Measurements from ENCODE around the gene TMEM139. TPM values are rescaled to one million over a fixed set of nuclear protein-coding genes. Genes with fewer than 3 reads are reported as not detected.

TMEM139 gene
- total RNA-seq, 1 experiment from 2014 or later = 2.0 TPM

DNA sequence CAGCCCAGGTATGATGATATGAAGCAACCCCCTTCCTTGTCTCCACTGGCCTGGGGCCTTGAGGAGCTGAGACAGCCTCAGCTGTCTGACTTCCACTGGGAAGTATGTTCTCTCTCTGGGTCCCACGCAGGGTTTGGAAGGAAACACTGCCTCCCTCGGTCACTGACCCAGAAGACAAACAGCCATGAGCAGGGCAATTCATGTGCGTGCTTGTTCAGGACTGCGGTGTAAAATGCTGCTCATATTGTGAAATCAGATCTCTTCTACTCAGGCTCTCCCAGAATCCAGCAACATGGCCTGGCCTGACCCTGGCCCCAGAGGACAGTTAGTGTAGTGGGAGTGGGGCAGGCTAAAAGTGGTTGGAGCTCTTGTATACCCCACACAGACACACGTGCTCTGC, 33.9 kb downstream of the TMEM139 start:
- CTCF ChIA-PET = no interaction called here
- ATAC-seq (no peak), DNase-seq (ENCODE audit: low read depth, low spot score) (no peak)
- no peak overlapping the region for H3K4me3 ChIP-seq (ENCODE audit: low read depth in 2 of 2, low read length in 2 of 2)
- no peaks in the 10 kb centered on the region for H3K27me3 ChIP-seq (ENCODE audit: control insufficient read depth, insufficient read depth, low read length)
- in situ Hi-C loops (cut with HindIII; ENCODE audit: low pct_unique_long_range_greater_than_20kb, low sequenced_read_pairs) = no loop called here
- no peak overlapping the region for H3K27ac ChIP-seq (ENCODE audit: low read length)
- no TSS peak for BruUV-seq (replicated peaks)
- H3K9me3 ChIP-seq (ENCODE audit: control insufficient read depth, insufficient read depth, low read depth, low read length) = no peaks in the 10 kb centered on the region
- POLR2A ChIA-PET = no interaction called here
- TF ChIP-seq, protein P1, sequence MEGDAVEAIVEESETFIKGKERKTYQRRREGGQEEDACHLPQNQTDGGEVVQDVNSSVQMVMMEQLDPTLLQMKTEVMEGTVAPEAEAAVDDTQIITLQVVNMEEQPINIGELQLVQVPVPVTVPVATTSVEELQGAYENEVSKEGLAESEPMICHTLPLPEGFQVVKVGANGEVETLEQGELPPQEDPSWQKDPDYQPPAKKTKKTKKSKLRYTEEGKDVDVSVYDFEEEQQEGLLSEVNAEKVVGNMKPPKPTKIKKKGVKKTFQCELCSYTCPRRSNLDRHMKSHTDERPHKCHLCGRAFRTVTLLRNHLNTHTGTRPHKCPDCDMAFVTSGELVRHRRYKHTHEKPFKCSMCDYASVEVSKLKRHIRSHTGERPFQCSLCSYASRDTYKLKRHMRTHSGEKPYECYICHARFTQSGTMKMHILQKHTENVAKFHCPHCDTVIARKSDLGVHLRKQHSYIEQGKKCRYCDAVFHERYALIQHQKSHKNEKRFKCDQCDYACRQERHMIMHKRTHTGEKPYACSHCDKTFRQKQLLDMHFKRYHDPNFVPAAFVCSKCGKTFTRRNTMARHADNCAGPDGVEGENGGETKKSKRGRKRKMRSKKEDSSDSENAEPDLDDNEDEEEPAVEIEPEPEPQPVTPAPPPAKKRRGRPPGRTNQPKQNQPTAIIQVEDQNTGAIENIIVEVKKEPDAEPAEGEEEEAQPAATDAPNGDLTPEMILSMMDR (IDR thresholded peaks at IDR 0.05) = no peak
- TF ChIP-seq, protein P2, sequence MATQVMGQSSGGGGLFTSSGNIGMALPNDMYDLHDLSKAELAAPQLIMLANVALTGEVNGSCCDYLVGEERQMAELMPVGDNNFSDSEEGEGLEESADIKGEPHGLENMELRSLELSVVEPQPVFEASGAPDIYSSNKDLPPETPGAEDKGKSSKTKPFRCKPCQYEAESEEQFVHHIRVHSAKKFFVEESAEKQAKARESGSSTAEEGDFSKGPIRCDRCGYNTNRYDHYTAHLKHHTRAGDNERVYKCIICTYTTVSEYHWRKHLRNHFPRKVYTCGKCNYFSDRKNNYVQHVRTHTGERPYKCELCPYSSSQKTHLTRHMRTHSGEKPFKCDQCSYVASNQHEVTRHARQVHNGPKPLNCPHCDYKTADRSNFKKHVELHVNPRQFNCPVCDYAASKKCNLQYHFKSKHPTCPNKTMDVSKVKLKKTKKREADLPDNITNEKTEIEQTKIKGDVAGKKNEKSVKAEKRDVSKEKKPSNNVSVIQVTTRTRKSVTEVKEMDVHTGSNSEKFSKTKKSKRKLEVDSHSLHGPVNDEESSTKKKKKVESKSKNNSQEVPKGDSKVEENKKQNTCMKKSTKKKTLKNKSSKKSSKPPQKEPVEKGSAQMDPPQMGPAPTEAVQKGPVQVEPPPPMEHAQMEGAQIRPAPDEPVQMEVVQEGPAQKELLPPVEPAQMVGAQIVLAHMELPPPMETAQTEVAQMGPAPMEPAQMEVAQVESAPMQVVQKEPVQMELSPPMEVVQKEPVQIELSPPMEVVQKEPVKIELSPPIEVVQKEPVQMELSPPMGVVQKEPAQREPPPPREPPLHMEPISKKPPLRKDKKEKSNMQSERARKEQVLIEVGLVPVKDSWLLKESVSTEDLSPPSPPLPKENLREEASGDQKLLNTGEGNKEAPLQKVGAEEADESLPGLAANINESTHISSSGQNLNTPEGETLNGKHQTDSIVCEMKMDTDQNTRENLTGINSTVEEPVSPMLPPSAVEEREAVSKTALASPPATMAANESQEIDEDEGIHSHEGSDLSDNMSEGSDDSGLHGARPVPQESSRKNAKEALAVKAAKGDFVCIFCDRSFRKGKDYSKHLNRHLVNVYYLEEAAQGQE (IDR thresholded peaks at IDR 0.05; ENCODE audit: insufficient read depth in 1 of 2, low read depth in 2 of 2, low read length in 1 of 2) = no peak
- TF ChIP-seq POLR2AphosphoS5 (IDR thresholded peaks at IDR 0.05; ENCODE audit: low read depth, low read length) (no peak), TCF7L2 (IDR thresholded peaks at IDR 0.05; ENCODE audit: low read depth, low read length) (no peak), SIN3A (IDR thresholded peaks at IDR 0.05; ENCODE audit: borderline replicate concordance, insufficient read depth, low read depth, low read length) (no peak)
- H3K36me3 ChIP-seq (ENCODE audit: control insufficient read depth, insufficient read depth, low read length) = no peaks in the 10 kb centered on the region
- H3K4me1 ChIP-seq (ENCODE audit: control insufficient read depth, insufficient read depth, low read length) = no peaks in the 10 kb centered on the region
- intact Hi-C loops (cut with micrococcal nuclease; ENCODE audit: unreplicated experiment) = no loop called here

DNA sequence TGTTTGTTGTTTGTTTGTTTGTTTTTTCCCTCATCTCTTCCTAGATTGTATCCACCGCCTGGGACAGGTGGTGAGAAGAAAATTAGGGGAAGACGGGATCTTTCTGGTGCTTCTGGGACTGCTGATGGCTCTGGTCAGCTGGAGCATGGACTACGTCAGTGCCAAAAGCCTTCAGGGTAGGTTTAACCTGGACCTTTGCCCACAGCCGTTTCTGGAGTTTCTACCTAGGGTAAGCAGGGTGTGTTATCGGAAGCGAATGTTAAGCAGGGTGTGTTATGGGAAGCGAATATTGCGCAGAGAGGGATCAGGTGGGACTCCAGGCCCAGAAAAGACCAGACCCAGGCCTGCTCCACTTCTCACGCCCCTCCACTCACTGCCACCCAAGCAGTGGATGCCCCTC, 35.9 kb downstream of the TMEM139 start:
- Histone ChIP-seq H3K27ac (ENCODE audit: low read length) (no peak overlapping the region), H3K36me3 (ENCODE audit: control insufficient read depth, insufficient read depth, low read length) (no peaks in the 10 kb centered on the region), H3K4me1 (ENCODE audit: control insufficient read depth, insufficient read depth, low read length) (no peaks in the 10 kb centered on the region), H3K27me3 (ENCODE audit: control insufficient read depth, insufficient read depth, low read length) (no peaks in the 10 kb centered on the region; the same call in 1 of the 2 replicates), H3K9me3 (ENCODE audit: control insufficient read depth, insufficient read depth, low read depth, low read length) (no peaks in the 10 kb centered on the region), H3K4me3 (ENCODE audit: low read depth in 2 of 2, low read length in 2 of 2) (no peak overlapping the region)
- TF ChIP-seq, protein P2 (IDR thresholded peaks at IDR 0.05; ENCODE audit: insufficient read depth in 1 of 2, low read depth in 2 of 2, low read length in 1 of 2) = no peak
- TF ChIP-seq, protein P1 (IDR thresholded peaks at IDR 0.05) = no peak
- TF ChIP-seq POLR2AphosphoS5 (IDR thresholded peaks at IDR 0.05; ENCODE audit: low read depth, low read length) (no peak), TCF7L2 (IDR thresholded peaks at IDR 0.05; ENCODE audit: low read depth, low read length) (no peak), SIN3A (IDR thresholded peaks at IDR 0.05; ENCODE audit: borderline replicate concordance, insufficient read depth, low read depth, low read length) (no peak)
- DNase-seq (ENCODE audit: low read depth, low spot score) (no peak), ATAC-seq (no peak)
- ChIA-PET POLR2A (no interaction called here), CTCF (no interaction called here)
- intact Hi-C loops (cut with micrococcal nuclease; ENCODE audit: unreplicated experiment) = no loop called here
- no TSS peak for BruUV-seq (replicated peaks)
- in situ Hi-C loops (cut with HindIII; ENCODE audit: low pct_unique_long_range_greater_than_20kb, low sequenced_read_pairs) = no loop called here
